ENCODE results near the gene LRRC47.
"Not testable (repeated sequence)": the region's sequence is repeated elsewhere in the genome, so short reads cannot be mapped to it uniquely, and the experiment has no call there.

LRRC47 gene

GRCh38 chr1:3816331-3817137 lies 20.2 kb upstream of the LRRC47 start:
- in situ Hi-C loops (cut with MboI; ENCODE audit: low sequenced_read_pairs): no loop called here

GRCh38 chr1:3814771-3815561 lies 18.7 kb upstream of the LRRC47 start:
- in situ Hi-C loops (cut with MboI; ENCODE audit: low sequenced_read_pairs): no loop called here

GRCh38 chr1:3814065-3814464 lies 17.8 kb upstream of the LRRC47 start:
- in situ Hi-C loops (cut with MboI; ENCODE audit: low sequenced_read_pairs): no loop called here

- in situ Hi-C loops (cut with MboI; ENCODE audit: low sequenced_read_pairs): no loop called here
Observed at GRCh38 chr1:3811595-3811911, 15.3 kb upstream of the LRRC47 start.

GRCh38 chr1:3810149-3810761 lies 14.0 kb upstream of the LRRC47 start:
- in situ Hi-C loops (cut with MboI; ENCODE audit: low sequenced_read_pairs): not testable (repeated sequence)

- in situ Hi-C loops (cut with MboI; ENCODE audit: low sequenced_read_pairs): no loop called here
Observed at GRCh38 chr1:3809680-3810079, 13.4 kb upstream of the LRRC47 start.

GRCh38 chr1:3807769-3808168 lies 11.5 kb upstream of the LRRC47 start:
- in situ Hi-C loops (cut with MboI; ENCODE audit: low sequenced_read_pairs): no loop called here

GRCh38 chr1:3805038-3805437 lies 8.7 kb upstream of the LRRC47 start:
- in situ Hi-C loops (cut with MboI; ENCODE audit: low sequenced_read_pairs): no loop called here

- in situ Hi-C loops (cut with MboI; ENCODE audit: low sequenced_read_pairs): not testable (repeated sequence)
Observed at GRCh38 chr1:3804627-3804944, 8.3 kb upstream of the LRRC47 start.

GRCh38 chr1:3803905-3804626 lies 7.8 kb upstream of the LRRC47 start:
- in situ Hi-C loops (cut with MboI; ENCODE audit: low sequenced_read_pairs): no loop called here

- in situ Hi-C loops (cut with MboI; ENCODE audit: low sequenced_read_pairs): not testable (repeated sequence)
Observed at GRCh38 chr1:3800795-3801194, 4.5 kb upstream of the LRRC47 start.

GRCh38 chr1:3799976-3800685 lies 3.8 kb upstream of the LRRC47 start:
- in situ Hi-C loops (cut with MboI; ENCODE audit: low sequenced_read_pairs): no loop called here

- in situ Hi-C loops (cut with MboI; ENCODE audit: low sequenced_read_pairs): no loop called here
Observed at GRCh38 chr1:3795453-3796214, 664 bp downstream of the LRRC47 start.

- in situ Hi-C loops (cut with MboI; ENCODE audit: low sequenced_read_pairs): no loop called here
Observed at GRCh38 chr1:3790952-3791351, 5.3 kb downstream of the LRRC47 start.

GRCh38 chr1:3790500-3790923 lies 5.8 kb downstream of the LRRC47 start:
- in situ Hi-C loops (cut with MboI; ENCODE audit: low sequenced_read_pairs): no loop called here

GRCh38 chr1:3789421-3790300 lies 6.6 kb downstream of the LRRC47 start:
- in situ Hi-C loops (cut with MboI; ENCODE audit: low sequenced_read_pairs): no loop called here

- in situ Hi-C loops (cut with MboI; ENCODE audit: low sequenced_read_pairs): no loop called here
Observed at GRCh38 chr1:3788756-3789420, 7.4 kb downstream of the LRRC47 start.

Measured in HL-60/S4 (cell line).